GM21515 (cell line): ENCODE data around the gene DPY19L3.
A peak's percentile ranks its signal among the peaks of the same experiment; 100 is the strongest.
"Not testable (repeated sequence)": the region's sequence is repeated elsewhere in the genome, so short reads cannot be mapped to it uniquely, and the experiment has no call there.

ENCODE experiments used
- ATAC-seq: cut with Tn5 transposase; IDR thresholded peaks from one replicate; pipeline ENCODE4 v1.9.1; 2021; ENCODE audit not compliant: unreplicated experiment

The DPY19L3 gene

GRCh38 chr19:32438751-32439150 is 33.2 kb downstream of the DPY19L3 start:
- no peak for ATAC-seq

- ATAC-seq = no peak
Measured at GRCh38 chr19:32442650-32443049, 37.1 kb downstream of the DPY19L3 start.

- not testable (repeated sequence) for ATAC-seq
Measured at GRCh38 chr19:32447534-32447933, 42.0 kb downstream of the DPY19L3 start.

GRCh38 chr19:32448026-32448425 is 42.5 kb downstream of the DPY19L3 start:
- no peak for ATAC-seq

GRCh38 chr19:32450217-32450616 is 44.6 kb downstream of the DPY19L3 start:
- ATAC-seq = no peak

- ATAC-seq = no peak
Measured at GRCh38 chr19:32453736-32454135, 48.2 kb downstream of the DPY19L3 start.

- ATAC-seq = no peak
Measured at GRCh38 chr19:32456406-32456805, 50.8 kb downstream of the DPY19L3 start.

GRCh38 chr19:32457571-32458158 is 52.1 kb downstream of the DPY19L3 start:
- no peak for ATAC-seq

- ATAC-seq = peak; percentile 83
Measured at GRCh38 chr19:32458500-32459123, 53.0 kb downstream of the DPY19L3 start.

GRCh38 chr19:32459204-32459865 is 53.8 kb downstream of the DPY19L3 start:
- ATAC-seq = no peak

GRCh38 chr19:32460476-32460875 is 54.9 kb downstream of the DPY19L3 start:
- ATAC-seq = no peak

GRCh38 chr19:32464279-32464678 is 58.7 kb downstream of the DPY19L3 start:
- ATAC-seq = no peak

GRCh38 chr19:32465176-32465575 is 59.6 kb downstream of the DPY19L3 start:
- no peak for ATAC-seq

GRCh38 chr19:32469795-32470194 is 64.2 kb downstream of the DPY19L3 start:
- no peak for ATAC-seq

GRCh38 chr19:32471095-32471494 is 65.5 kb downstream of the DPY19L3 start:
- ATAC-seq = no peak

- no peak for ATAC-seq
Measured at GRCh38 chr19:32471811-32472210, 66.2 kb downstream of the DPY19L3 start.

GRCh38 chr19:32475141-32476031 is 69.8 kb downstream of the DPY19L3 start:
- no peak for ATAC-seq

GRCh38 chr19:32476032-32476350 is 70.4 kb downstream of the DPY19L3 start:
- no peak for ATAC-seq

GRCh38 chr19:32480321-32480720 is 74.8 kb downstream of the DPY19L3 start:
- no peak for ATAC-seq

- ATAC-seq = no peak
Measured at GRCh38 chr19:32483574-32483973, 78.0 kb downstream of the DPY19L3 start.

- no peak for ATAC-seq
Measured at GRCh38 chr19:32489971-32490370, 84.4 kb downstream of the DPY19L3 start.

GRCh38 chr19:32497391-32497790 is 91.8 kb downstream of the DPY19L3 start:
- no peak for ATAC-seq
